ENCODE data around the gene UBE2Q1. TPM values are rescaled to one million over a fixed set of nuclear protein-coding genes. Genes with fewer than 3 reads are reported as not detected.

UBE2Q1 gene
- total RNA-seq, 1 donor from 2014 or later: 35.4 TPM

DNA sequence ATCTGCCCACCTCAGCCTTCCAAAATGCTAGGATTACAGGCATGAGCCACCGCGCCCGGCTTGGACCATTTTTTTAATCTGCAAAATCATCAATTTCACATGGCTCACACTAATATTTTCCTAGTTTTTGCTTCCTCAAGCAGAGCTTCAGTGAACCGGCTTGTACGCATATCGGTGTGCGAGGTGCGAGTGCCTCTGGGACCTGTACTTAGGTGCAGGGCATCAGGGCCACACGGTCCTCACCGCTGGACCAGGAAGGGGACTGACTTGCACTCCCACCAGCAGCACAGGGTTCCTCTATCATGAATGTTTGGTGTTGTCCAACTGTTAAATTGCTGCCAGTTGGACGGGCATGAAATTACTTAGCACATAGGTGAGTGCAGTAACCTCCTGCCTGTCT lies 40.8 kb downstream of the UBE2Q1 start:
- DNase-seq (ENCODE audit: low spot score): no peak
- ATAC-seq: no peak

- DNase-seq (ENCODE audit: low spot score) (no peak), ATAC-seq (no peak)
Observed at GRCh38 chr1:154514066-154514553, 44.4 kb downstream of the UBE2Q1 start.

DNA sequence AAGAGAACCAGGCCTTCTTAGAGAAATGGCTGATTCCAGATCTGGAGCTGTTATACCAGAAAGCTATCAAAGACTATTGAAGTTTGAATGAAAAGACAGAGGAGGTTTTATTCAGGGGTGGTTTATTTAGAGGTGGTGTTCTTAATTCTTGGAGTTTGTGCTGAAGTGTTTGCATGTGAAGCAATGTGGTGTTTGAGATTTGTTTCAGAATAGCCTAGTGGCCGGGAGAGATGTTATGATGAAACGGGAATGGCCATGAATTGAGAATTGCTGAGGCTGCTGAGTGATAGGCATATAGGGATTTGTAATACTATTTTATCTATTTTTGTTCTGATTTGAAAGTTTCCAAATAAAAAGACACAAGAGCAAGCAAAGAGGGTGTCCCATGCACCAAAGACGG lies 45.7 kb downstream of the UBE2Q1 start:
- no peak for DNase-seq (ENCODE audit: low spot score)
- ATAC-seq: no peak

DNA sequence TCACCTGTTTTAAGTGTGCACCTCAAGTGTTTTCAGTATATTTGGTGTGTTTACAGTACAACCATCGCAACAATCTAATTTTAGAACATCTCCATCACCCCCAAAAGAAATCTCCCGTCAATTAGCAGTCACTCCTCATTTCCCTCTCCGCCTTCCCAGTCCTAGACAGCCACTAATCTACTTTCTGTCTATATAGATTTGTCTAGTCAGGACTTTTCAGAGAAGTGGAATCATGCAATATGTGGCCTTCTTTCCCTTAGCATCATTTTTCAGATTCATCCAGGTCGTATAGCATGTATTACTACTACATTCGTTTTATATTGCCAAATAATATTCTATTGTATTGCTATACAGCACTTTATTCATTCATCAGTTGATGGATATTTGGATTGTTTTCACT lies 54.6 kb downstream of the UBE2Q1 start:
- ATAC-seq: no peak
- no peak for DNase-seq (ENCODE audit: low spot score)

DNA sequence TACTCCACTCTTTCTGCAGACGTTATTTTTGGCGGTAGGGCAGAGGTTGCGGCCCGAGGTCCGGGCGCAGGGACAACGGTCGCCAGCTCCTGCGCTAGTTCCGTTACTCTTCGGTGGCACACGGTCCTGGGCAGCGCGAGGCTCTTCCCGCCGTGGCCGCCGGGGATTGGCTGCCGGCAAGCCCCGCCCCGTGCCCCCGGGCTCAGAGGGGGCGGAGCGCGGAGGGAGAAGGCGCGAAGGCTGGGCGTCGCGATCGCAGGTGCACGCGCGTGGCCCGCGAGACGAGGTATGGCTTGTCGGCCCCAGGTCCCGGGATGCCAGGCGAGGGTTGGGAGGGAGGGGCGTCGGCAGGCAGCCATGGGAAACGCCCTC lies 55.7 kb downstream of the UBE2Q1 start:
- ATAC-seq: peak; percentile 7

DNA sequence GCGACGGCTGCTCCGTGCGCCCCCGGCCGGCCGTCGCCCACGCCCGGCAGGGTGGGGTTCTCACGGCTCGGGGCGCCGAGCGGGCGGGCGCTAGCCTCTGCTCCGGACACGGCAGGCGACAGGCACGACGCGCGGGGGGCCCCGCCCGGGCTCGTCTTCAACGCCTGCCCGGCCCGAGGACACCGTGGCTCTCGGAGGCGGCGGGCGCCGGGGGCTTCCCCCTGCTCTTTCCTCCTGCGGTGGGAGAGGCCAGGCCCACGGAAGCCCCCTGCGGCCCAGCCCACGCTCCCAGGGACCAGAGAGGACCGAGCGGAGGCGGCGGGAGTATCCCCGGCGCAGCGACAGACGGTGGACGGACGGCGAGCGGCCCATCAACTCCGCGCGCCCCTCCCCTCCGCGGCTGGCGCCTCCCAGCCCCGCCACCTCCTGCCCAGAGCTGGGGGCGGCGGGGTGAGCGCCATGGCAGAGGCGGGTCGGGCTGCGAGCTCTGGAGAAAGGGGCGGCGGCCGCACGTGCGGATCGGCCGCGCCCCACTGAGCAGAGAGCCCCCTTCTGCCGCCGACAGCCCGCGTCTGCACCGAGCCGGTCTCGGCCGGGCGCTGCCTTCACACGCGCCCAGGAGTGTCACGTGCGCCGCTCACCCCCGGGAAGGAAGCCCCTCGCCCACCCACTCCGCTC lies 56.3 kb downstream of the UBE2Q1 start, which contains the start of the genes SHE and TDRD10:
Gene SHE, minus strand, starts transcription at position 347 of the 678 bp plus-strand sequence. CDS start 386 bp downstream, outside the sequence.
Gene TDRD10, plus strand, starts transcription at position 154 of the 678 bp plus-strand sequence. CDS start 4,685 bp downstream, outside the sequence.
- DNase-seq (ENCODE audit: low spot score) (peak; percentile 53), ATAC-seq (peak; percentile 69)

More for the DNA sequence above, 55.7 kb downstream of the UBE2Q1 start:
- DNase-seq (ENCODE audit: low spot score): no peak

DNA sequence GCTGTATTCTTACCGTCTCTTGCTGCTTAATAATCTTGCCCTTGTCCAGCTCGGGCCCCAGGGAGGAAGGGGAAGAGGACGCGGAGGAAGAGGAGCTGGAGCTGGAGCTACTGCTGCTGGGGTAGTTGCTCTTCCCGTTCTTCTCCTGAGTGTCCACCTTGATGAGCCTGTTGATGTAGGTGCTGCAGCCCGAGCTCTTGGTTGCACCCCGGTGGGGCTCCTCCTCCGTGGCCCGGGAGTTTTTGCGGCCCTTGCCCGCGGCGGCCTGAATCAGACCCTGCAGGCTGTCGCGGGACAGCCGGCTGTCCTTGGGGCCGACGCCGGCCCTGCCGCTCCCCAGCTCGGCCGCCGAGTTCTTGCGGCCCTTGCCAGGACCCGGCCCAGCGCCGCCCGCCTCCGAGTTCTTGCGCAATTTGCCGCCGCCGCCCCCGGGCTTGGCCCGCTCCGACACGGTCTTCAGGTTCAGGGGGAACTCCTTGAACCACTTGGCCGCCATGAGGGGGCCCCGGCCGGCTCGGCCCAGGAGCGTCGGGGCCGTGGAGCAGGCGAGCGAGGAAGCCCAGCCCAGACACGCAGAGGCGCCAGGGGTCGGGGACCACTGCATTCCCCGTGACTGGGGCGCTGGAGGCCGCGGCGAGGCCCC lies 56.9 kb downstream of the UBE2Q1 start:
- DNase-seq (ENCODE audit: low spot score) (peak; percentile 73), ATAC-seq (peak; percentile 74)

- ATAC-seq: no peak
- DNase-seq (ENCODE audit: low spot score): no peak
Observed at GRCh38 chr1:154500533-154500932, 57.9 kb downstream of the UBE2Q1 start.

GRCh38 chr1:154499446-154499845 lies 59.0 kb downstream of the UBE2Q1 start:
- ATAC-seq (no peak), DNase-seq (ENCODE audit: low spot score) (no peak)

Other genes starting within 250 kb of the UBE2Q1 start
- not detected for gene AQP10, start 237.6 kb downstream of the UBE2Q1 start, total RNA-seq
- gene ATP8B2, start 233.1 kb downstream of the UBE2Q1 start, total RNA-seq: 4.4 TPM
- 171 TPM for gene IL6R, start 153.3 kb downstream of the UBE2Q1 start, total RNA-seq
- gene TDRD10, start 56.4 kb downstream of the UBE2Q1 start, total RNA-seq: 2.2 TPM
- 5.4 TPM for gene SHE, start 56.2 kb downstream of the UBE2Q1 start, total RNA-seq
- 0.10 TPM for gene CHRNB2, start 9.1 kb upstream of the UBE2Q1 start, total RNA-seq
- gene ADAR, start 49.5 kb upstream of the UBE2Q1 start, total RNA-seq: 83.7 TPM

Measured in left lobe of liver (tissue), 2 donors.